Inflammatory macrophage treated with lipopolysaccharide for 4 hours (primary cell): ENCODE data around the gene EPHA4.

Source experiments
- DNase-seq: peaks from one replicate; pipeline ENCODE4 v3.0.0-alpha.2; 2020

EPHA4 gene

DNA sequence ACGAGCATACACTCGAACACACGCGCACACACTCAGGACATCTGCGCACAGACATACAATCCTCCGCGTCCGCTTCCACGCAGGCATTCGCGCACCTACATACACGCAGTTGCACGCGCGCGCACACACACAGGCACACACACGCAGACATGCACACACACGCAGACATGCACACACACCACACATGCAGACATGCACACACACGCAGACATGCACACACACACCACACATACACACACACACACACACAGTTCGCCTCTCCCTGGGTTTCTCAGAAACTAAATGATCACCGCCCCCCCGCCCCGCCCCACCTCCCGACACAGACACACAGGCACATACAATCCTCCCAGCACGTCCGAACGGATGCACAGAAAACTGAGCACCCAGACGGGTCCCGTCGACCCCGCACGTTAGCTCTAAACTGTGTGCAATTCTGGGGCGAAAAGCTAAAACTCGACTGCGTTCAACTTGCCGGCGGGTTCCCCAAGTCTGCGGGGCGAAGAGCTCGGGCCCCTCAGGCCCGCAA, 1.0 kb downstream of the EPHA4 start:
- DNase-seq: no peak

DNA sequence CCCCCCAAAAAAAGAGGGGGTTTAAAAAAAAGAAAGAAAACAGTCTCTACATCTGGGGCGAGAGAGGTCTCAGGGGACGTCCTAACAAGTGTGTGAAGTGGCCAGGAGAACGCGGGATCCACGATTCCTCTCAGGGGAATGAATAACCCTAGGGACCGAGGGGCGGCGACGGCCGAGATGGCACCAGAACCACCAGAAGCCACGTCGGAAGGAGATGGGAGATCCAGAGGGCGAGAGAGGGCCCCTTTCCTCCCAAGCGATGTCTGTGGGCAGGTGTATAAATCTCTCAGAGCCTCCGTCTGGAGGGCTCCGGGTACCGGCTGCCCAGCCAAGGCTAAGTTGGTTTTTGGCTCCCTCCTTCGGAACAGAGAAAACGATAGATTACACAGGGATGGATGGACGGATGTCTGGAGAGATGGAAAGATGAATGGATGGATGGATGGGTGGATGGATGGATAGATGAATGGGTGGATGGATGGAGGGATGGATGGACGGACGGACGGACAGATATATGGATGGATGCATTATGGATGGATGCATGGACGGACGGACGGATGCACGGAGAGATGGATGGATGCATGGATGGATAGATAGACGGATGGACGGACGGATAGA, 1.7 kb downstream of the EPHA4 start:
- no peak for DNase-seq

DNA sequence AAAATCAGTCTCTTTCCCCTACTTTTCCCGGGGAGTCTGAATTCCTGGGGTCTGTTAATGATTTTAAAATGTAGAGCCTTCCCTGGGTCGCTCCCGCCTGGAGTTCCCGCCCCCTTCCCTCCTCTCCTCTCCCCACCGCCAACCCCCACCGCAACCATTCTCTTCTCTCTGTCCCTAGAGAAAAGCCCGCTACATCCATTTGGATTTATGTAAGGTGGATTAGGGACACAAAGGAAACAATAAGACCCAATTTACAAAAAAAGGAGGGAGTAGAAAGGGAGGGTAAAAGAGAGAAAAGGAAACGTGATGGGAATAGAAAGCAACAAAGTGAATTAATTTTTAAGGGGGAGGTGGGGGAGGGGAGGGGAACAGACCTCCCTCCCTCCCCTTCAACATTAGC, 2.2 kb downstream of the EPHA4 start:
- DNase-seq: no peak

DNA sequence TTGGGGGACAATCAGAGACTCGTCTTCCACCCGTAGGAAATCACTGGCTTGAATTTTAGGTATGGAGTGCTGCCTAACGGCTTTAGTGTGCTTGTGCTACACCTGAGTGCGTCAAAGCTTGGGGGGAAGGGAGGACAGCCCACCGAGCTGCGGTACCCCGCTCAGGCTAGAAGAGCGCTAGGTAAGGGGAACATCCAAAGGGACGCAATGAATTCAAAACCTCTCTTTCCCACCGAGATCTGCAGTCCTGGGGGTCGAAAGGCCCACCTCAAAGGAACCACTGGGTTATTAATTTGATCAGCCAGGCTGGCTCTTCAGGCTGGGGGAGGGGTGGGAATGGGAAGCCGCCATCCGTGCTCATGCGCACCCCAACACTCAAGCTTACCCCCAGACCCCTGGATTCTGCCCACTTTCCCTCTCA, 2.7 kb downstream of the EPHA4 start:
- no peak for DNase-seq

DNA sequence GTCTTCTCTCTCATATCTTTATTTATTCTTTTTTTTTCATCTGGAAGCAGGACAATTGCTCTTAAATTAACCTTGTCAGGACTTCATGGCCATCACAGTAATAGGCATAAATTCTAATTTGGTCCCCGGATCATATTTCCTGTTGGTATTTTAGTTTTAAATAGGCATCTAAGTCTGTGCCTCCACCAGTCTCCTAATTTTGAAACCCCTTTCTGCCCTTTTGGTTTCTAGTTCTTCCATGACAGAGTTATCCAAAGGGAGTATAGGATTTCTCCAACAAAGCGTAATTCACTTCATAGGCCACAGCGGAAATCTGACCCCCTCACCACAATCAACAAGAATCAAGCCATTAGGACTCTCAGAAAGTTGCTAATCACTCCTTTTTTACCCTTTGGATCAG, 3.8 kb downstream of the EPHA4 start:
- DNase-seq: no peak

DNA sequence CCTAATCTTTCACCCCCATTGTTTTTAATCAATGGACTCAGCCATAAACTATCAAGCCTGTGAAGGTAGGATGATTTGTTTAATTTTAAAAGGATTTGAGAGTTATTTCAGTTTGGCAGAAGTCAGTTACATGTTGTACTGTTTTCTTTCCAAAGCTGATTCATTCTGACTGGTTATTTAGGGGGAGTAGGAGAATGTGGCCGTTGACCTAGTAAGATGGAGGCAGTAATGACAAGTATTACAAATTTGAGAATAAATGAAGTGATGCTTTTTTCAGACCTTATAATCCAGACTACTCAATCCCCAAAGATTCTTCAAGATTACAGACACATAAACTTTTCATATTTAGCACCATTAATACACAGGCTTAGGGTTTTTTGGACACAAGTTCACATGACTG, 4.3 kb downstream of the EPHA4 start:
- DNase-seq: no peak

DNA sequence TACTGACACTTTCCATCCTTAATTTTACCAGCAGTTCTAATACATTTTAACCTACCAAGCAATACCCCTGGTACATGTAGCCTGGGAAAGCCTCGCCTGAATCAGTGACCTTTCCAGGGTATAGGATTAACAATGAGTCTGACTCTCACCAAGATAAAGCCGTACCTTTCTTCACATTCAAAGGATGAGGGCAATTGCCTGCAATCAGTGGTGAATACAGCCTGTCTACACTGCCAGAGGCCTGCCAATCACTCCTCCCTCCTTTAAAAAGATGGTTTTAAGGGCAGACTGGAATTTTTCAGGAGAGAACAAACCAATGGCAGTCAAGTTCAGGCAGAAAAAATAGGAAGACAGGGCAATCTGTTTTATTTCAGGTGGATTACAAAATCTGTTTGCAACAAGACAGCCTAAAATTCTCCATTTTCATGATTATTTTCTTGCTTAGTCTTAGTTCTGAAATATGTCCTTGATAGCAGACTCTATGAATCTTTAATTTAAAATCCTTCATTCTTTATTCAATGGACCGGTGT, 4.8 kb downstream of the EPHA4 start:
- DNase-seq: no peak

DNA sequence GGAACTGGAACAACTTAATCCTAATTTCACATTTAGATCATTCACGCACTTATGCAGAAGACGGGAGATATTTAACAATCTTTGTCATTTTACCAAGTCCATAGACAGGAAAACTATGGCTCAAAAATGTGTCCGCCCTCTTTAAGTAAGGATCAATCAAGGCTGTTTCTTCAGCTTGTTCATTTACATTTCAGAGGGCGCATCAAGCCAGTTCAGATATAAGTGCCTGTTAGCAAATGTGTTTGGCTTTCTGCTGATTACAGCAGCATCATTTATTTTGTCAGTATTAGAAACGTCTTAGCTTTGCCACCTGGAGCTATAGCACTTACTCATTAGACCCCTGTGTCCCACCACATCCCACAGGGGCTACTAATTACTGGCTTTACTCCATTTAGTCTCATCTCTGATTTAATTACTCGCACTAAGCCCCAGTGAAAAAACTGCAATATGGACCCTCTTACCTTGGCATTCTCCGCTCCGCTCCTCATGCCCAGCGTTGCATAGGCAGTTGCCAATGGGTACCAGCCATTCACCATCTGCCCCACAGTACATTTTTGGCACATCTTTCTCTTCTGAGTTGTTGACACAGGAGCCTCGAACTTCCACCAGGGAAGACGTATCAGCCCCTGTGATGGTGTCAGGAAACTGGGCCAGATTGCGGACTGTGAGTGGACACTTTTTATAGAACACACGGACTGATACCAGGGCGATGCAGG, 8.7 kb downstream of the EPHA4 start:
- no peak for DNase-seq

DNA sequence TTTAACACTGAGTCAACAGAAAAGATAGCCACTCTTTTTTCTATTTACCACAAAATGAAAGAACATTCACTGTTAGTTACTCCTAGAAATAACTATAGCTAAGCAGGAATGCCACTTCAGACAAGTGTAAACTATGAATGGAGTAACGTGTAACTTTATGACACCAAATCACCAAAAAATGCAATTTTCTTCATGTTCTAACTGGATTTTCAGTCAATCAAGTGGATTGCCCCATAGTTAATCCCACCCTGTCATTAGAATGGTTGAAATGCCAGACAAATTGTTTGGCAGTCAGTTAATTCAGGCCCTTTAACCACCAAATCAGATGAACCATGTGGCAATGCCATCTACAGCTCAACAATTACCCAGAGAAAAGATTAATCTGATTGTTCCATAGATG, 9.9 kb downstream of the EPHA4 start:
- DNase-seq: no peak

DNA sequence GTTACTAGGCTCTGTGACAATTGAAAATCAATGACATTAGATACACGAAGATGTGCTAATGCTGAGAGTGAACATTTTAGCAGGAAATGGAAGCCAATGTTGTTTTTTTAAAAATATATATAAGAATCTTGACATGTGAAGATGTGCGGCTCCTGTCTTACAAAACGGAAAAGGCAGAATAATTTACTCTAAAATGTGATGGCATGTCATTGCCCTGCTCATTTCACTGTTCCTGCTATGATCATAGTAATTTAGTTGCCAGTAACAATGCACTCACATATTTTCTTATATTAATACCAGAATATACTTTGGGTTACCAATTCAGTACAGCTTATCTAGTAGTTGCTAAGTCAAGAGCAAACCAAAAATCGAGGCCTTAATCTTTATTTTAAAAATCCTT, 10.3 kb downstream of the EPHA4 start:
- no peak for DNase-seq

DNA sequence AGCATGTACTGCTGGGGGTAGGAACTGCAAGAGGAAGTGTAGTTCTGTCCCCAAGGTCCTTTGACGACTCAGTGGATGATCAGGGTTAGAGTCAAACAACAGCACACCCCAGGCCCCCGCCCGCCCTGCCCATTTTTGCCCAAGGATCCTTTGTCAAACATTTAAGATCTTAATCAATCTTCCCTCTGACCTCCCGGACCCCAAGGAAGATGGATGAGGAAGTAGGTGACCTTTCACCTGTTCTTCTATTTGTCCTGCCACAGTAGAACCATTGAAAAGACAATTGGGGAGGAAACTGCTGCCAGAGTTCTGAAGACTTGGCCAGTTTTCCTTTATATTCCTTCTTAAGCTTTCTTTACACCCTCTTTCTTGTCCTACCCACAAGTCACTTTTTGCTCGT, 12.1 kb downstream of the EPHA4 start:
- no peak for DNase-seq

DNA sequence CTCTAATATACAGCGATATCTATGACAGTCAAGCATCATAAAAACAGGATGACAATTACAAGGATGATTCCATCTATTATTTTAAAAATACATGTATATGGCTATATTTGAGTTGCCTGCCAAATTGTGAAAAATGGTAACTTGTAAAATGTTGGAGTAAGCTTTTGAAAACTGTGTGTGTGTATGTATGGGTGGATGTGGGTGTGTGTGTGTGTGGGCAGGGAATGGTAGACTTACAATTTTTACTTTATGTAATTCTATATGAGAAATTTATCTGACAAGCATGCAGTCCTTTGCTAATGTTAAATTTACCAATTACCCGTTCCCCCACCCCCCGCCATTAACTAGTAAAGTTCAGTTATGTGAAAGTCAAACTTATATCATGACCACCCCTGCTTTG, 14.0 kb downstream of the EPHA4 start:
- no peak for DNase-seq

DNA sequence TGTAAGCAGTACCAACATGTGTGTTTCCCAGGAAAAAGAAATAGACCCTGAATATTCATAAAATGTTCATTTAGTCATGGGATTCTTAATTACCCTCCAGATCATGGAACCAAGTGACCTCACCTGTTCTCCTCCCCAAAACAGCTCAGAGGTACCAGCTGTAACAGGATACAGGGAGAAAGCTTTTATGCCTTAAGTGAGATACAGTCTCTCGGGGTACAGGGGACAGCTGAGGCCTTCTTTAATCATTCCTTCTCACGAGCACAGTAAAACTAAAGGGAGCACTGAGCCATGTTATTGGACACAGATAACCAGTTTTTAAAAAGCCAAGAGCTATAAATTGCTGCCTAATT, 16.6 kb downstream of the EPHA4 start:
- no peak for DNase-seq

DNA sequence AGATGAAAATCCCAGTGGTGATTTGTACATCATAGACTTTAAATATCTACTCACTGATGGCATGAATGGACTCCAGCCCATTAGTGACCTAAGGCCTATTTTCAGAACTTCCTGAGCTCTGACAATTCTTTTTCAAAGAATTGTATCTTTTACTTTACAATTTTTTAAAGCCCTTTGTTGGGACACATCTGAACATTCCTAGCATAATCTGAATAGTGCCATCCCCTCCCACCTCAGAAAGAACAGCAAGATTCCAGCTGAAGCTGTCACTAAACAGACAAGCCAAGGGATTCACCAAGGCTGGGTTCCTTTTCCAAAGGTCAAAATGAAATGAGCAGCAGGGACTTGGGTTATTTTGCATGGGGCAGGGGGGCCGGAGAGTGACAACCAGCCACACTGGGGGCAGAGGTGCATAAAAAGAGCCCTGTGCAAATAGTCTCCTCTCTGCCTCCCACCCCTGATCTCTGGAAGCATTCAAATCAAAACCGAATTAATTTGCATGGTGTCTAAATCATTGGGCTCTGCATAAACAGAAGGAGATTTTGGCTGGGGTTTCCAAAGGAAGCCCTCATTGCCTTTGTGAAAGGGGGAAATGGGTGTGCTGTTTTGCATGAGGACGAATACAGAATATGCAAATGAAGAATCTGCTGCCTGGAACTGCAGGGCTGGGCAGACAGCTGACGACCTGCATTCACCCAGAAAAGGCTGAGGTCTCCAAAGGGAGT, 17.2 kb downstream of the EPHA4 start:
- DNase-seq: peak; percentile 8

DNA sequence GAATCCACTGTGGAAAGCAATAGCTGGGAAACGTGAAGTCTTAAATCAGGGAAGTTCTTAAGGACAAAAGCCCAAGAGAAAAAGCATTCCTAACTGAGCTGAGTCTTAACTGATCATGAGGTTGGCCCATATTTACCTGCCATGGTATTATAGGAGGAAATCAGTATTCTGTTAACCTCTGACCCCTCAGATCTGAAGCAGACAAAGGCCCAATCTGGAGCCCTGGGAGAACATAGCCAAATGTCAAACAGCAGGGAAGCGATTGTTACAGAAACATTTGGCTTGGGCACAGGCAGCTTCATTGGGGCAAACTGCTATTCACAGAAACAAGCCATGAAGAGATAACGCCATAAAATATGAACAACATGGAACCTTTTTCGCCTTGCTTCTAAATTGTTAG, 18.8 kb downstream of the EPHA4 start:
- no peak for DNase-seq

DNA sequence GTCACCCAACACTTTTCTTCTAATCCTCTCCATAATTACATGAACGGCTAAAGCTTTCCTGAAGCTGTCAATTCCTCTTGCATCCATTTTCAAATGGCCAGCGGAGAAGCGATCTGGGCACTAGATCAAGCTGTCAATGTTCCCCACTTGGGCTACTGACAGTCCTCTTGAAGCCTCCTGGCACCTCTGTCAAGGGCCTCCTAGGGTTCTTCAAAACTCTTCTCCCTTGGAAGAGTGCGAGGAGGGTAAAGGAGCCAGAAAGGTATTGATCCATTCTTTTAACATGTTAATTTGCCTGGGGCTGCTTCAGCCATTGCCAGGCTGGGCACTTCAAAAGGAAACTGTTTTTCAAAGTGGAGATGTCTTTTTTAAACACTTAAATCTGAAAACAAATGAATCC, 19.8 kb downstream of the EPHA4 start:
- no peak for DNase-seq

DNA sequence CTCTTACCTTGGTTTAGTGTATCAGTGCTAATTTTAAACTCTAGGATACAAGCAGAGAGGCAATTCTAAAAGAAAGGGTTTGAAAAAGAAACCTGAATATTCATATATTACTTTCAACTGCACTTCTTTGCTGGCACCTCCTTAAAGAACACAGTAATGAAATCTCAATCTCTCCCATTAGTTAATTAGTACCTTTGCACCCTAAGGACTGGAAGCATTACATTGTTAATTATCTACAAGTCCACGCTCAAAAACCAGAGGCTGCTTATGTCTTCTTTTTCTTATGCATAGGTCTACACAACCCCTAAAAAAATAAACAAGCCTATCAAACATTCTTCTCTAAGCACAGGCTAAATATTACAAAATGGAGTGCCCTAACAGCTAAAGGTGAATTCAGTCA, 20.2 kb downstream of the EPHA4 start:
- DNase-seq: no peak

DNA sequence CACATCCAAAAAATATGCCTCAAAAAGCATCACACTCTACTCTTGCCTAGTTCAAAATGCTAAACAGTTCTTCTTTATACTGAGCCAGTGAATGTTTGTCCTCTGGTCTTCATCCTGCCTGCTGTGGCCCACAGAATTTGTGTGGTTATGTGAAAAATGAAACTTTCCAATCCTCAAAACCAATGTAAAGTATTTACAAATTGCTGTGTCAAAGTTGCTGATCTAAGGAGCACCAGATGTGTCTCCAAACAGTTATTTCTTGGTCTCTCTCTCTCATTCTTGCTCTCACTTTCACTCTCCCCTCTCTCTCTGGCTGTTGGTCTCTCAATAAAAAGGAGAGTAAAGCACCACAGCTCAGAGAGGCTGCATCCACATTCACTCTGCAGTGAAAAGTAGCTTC, 23.0 kb downstream of the EPHA4 start:
- no peak for DNase-seq

DNA sequence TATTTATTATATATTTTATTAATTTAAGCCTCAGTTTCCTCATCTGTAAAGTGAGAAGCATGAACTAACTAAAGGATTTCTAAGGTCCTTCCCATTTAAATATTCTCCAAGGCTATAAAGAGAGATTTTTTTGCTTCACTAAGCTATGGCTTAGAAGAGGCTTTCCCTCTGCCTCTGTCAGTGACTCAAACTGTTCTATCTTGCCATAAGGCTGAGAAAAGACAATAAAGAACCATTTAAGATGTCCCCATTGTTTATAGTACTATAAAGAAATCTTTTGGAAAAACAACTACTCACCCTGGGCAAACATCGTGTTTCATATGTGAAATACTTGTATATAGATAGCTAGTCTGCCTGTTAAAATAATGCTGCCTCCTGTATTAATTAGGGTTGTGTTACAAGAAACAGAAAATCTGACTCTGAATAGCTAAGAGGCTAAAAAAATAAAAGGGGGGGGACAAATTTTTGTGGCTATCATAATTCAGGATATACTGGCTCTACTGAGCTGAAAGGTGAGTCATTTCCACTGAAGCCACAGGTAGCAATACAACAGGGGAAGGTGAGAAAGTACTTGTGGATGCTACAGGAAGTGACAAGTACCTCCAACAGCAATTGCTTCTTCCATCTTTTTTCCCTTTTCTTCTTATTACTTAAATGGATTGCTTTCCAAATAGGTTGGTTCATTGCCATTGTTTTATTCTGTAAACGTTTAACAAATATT, 25.4 kb downstream of the EPHA4 start:
- no peak for DNase-seq

DNA sequence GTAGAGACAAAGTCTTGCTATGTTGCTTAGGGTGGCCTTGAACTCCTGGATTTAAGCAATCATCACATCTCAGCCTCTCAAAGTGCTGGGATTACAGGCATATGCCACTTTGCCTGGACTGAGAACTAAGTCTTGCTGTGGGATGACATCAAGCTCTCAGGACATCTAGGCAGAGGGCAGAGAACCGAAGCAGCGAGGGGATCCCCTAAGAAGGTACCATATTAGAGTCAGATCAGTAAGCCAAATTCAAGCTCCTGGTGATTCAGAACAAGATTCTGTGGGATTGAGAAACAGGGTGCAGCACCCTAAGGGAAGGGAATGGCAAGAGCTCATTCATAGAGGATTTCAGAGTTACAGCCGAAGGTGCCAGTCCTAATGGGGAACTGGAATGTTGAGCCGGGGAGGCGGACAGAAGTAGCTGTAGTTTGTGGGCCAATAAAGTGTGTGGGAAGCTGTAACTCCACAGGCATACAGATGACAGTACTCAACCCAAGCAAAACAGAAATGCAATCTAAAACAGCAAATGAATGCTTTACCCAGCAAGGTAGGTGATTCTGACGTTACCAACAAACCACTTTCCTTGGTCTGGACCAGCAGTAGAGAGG, 30.9 kb downstream of the EPHA4 start:
- DNase-seq: no peak

DNA sequence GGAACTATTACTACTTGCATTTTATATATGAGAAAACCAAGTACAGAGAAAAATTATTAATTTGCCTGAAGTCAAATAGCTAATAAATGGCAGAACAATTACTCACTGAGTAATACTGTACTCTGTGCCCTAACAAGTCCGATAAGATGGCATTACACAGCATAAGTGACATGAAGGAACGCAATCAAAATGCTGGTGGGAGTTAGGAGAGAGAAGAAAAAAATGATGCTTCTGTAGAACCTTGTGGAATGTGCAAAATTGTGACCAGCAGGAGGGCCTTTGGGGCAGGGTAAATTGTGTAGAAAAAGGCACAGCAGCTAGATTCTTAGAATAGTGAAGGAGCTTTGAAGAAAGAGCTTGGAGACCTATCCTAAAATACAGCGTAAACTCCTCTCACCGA, 32.9 kb downstream of the EPHA4 start:
- DNase-seq: no peak

DNA sequence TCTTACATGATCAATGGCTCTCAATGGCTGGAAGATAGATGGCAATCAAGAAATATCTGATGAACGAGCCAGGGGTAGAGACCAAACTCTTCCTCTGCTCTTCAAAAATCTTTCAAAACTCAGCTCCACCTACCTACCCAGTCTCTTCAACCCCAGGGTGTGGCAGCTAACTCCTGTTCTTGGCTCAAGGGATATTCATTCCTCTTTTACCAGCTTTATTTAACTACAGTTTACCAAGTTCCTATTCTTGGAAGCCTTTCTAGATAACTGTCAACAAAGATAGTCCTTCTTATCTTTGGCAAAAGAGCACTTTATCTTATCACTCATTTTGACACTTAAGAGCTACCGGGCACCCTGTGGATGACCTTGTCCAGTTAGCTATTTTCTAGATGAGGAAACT, 36.3 kb downstream of the EPHA4 start:
- no peak for DNase-seq

DNA sequence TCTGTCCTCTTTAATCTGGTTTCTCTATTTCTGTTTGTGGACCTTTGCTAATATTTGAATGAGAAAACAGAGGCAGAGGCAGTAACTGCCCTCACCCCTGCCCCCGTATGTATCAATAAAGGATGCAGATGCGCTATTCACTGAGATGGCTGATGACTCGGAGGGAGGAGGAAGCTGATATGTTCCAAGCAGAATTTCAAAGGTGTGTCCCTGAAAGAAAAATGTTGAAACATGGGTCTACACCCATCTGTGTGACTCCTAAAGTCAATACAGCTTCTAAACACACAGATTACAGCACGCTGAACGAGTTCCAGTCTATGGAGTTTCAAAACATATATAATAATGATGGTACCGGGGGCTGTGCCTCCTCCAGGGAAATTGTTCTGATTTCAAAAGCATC, 38.8 kb downstream of the EPHA4 start:
- no peak for DNase-seq
